Fibroblast of skin of abdomen (primary cell): ENCODE results near the gene RHCE.
"Not testable (repeated sequence)": the region's sequence is repeated elsewhere in the genome, so short reads cannot be mapped to it uniquely, and the experiment has no call there.

Source experiments
- DNase-seq: peaks from one replicate; pipeline ENCODE4 v3.0.0-alpha.2; 2013

RHCE gene

DNA sequence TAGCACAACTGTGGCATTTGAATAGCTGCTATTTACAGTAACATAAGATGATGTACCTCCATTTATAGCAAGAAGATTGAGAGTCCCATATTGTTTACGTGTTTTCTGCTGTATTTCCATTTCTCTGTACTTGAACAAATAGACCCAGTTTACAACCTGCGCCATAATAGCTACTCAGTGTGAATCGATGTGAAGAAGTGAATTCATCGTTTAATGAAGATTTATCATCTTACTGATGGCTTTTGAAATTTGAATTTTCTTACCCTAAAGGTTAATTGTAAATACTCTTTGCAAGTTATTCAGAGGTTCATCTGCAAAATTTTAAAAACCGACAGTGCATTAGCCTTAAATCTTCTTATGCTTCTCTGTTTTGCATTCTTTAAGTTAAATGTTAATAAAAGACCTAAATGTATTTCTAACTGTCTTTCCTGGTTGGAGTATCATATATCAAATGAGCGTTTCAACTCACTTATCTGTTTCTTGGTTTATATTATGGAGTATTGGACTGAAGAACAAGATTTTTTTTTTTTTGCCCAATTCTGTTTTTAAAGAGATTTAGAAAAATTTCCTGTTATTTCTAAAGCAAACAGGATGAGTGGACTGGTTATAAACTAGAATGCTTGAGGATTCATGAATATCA, 12.2 kb upstream of the RHCE start:
- no peak for DNase-seq

- peak; percentile 27 for DNase-seq
Observed at GRCh38 chr1:25431955-25432719, 11.5 kb upstream of the RHCE start.

GRCh38 chr1:25430967-25431881, 10.6 kb upstream of the RHCE start:
- no peak for DNase-seq

- DNase-seq: peak; percentile 94
Observed at GRCh38 chr1:25430073-25430966, 9.7 kb upstream of the RHCE start, which contains the start of gene MACO1. Gene MACO1, plus strand, starts transcription at chr1:25430897. Its CDS starts 202 bp downstream, at chr1:25431099.

GRCh38 chr1:25428475-25429166, 8.0 kb upstream of the RHCE start:
- DNase-seq: no peak

- no peak for DNase-seq
Observed at GRCh38 chr1:25427696-25428095, 7.1 kb upstream of the RHCE start.

GRCh38 chr1:25425098-25426085, 4.8 kb upstream of the RHCE start:
- peak; percentile 24 for DNase-seq

DNA sequence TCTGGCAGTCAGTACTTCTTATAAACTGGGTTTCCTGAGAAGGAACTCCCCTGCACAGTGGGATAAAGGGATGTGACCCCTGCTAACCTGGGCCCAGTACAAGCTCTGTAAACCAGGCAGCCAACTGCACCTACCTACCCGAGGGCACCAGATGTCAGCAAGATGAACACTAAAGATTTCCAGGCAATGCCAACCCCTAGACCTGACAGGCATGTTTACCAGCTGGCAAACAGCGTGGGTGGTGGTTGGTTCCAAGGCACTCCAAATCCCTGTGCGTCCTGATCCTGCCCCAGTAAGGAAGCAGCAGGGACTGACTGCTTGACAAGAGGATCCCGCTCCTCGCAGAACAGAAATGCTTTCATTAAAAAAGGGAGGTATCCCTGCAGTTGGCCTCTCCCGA, 2.6 kb upstream of the RHCE start:
- DNase-seq: not testable (repeated sequence)

DNA sequence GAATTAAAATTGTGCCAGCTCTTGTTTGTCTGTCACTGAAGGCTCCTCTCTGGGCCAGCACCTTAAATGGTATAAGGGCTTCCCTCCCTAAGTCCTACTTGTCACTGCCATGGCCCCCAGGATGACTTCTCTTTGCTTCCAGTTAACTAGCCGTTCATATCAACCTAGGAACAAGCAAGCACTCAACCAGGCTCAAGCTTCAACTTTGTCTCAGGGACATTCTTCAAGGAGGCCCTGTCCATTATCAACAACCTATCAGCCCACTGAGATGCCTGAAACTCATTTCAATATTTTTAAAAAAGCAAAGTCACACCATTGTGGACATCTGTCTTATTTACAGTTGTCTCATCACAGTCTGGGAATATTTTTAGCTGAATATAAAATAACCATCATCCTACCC, 1.3 kb downstream of the RHCE start:
- not testable (repeated sequence) for DNase-seq

DNA sequence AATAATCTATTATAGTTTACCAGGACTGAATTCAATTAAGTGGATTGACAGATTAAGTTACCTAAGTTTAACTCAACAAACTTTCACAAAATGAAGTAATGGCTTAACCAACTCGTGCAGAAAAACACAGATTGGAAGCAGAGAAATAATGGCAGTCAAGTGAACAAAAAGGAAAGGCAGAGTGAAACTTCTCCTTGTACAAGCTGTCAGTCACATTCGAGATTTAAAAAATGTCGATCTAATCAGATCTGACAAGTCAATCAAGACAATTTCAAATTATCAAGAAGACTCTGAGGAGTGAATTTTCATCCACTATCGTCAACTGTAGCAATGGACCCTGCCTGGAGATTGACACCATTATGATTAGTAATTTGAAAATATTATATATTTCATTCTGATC, 3.3 kb downstream of the RHCE start:
- DNase-seq: not testable (repeated sequence)

DNA sequence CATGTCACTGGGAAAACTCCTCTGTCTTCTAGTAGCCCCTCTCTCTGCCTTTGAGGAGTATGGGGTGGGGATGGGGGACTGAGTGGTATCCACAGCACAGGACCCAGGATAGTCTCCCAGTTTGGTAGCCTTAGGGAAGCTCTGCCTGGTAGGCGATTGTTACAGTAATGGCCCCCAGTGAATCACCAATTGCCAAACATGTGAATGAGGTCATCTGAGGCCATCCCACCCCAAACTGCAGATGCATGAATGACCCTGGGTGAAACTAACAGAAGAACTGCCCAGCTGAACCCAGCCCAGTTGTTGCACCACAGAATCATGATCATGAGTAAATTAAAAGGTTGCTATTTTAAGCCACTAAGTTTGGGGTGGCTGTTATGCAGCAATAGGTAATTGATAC, 6.0 kb downstream of the RHCE start:
- DNase-seq: not testable (repeated sequence)

DNA sequence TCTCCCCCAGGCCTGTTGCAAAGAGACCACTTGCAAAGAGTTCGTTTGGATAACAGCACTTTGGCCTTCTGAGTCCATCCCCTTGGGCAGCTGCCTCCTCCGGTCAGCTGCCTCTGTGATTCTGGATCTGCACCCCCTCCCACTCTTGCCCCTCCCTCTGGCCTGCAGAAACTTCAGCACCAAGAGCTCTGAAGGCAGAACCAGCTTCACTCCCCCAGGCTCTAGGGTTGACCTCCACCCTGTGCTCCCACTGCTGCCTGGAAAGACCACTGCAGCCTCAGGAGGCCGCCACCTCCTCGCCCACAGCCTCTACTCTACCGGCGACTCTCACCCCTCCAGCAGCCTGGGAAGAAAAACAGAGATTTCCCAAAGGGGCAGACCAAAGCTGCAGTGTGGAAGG, 6.5 kb downstream of the RHCE start:
- DNase-seq: not testable (repeated sequence)

DNA sequence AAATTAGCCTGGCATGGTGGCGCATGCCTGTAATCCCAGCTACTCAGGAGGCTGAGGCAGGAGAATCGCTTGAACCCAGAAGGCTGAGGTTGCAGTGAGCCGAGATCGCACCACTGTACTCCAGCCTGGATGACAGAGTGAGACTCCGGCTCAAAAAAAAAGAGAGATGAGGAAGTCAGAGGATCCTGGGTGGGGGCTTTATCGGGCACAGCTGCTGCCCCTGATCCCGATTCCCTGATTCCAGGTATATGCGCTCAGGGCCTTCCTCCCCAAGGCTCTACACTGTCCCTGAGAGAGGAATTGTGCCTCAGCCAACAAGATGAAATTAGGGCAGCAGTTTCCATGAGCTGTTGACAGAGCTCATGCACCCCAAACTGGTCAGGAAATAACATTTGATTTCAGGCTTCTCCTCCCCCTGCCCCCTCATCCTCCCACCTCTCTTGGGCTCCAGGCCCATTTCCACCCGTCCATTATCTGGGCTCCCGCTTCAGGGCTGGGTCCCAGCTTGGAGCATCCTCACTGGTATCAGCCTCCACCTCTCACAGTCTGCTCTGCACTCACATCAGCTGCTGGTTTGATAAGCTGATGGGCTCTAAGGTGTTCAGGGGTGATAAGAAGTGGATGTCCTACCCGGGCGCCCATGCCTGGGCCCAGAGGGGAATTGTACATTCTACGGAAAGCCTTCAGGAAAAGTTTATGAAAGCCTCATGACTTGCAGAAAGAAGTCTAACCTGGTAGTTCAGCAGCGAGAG, 7.6 kb downstream of the RHCE start:
- not testable (repeated sequence) for DNase-seq

DNA sequence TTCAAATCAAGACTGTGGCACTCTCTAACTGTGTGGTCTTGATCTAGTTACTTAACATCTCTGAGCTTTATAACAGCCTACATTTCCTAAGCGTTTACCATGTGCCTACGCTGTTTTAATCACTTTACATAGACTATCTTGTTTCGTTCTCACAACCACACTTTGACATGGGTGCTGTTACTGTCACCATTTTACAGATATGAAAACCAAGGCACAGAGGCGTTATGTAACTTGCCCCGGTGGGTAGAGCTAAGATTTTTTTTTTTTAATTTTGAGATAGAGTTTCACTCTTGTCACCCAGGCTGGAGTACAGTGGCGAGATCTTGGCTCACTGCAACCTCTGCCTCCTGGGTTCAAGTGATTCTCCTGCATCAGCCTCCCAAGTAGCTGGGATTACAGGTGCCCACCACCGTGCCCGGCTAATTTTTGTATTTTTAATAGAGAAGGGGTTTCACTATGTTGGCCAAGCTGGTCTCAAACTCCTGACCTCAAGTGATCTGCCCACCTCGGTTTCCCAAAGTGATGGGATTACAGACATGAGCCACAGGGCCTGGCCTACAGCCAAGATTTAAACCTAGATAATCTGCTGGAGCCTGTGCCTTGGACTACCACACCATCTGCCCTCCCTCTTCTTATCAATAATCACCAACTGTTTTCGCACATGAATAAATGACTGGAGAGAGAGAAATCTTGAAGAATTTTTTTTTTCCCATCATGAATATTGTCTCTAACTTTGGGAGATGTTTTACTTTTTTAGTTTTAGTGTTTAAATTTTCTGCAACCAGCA, 10.8 kb downstream of the RHCE start:
- DNase-seq: not testable (repeated sequence)

DNA sequence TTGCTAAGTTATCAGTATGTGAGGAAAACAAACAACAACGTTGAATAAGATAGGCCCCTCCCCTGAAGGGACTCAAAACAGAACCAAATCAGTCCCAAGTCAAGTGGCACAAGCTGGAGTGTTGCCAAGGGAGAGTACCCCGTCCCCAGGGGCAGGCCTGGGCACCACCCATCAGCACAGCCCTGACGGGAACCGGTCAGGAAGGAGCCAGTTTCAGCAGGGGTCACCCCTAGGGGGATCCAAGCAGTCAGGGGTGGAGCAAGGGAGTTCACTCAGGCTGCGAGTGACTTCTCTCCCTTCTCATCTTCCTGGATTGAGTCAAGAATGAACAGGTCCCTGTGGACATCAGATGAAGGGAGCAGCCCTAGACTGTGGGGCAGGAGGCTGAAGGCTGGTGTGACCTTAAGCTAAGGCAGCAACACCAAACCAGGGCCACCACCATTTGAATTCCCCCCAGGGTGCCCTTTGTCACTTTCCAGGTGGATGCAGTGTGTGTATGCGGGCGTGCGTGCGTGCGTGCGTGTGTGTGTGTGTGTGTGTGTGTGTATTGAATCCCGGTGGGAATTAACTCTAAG, 14.8 kb downstream of the RHCE start:
- DNase-seq: not testable (repeated sequence)

DNA sequence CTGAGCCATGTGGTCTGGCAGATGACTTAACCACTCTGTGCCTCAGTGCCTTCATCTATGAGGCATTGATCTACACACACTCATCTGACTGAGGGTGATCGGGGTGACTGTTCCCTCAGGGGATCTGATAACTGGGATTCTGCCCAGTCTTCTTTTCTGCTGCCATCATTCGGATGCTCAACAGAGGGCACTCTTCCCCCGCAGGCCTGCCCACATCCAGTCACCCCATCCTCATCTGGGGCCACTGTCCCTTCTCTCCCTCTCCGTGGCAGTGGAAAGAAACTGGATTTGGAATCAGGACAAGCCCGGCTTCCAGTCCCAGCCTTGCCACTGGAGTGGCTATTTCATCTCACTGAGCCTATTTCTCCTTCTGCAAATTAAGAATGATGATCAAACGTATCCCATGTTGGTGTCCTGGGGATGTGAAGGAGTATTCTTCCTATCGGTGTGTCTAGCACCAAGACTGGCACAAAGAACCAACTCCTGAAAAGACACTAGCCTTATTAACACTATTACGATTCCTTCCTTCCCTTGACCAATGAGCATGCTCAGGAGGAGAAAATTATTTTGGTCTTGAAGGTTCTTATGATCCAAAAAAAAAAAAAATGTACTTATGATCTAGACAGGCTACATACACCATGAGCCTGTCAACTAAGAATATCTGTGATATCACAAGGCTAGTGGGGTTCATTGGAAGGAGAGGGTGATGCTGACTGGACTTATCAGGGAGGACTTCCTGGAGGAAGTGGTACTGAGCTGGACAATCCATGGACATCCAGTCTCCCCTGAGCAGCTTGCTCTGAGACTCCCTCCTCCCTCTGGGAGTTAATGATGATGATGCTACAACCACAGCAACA, 17.4 kb downstream of the RHCE start:
- DNase-seq: not testable (repeated sequence)

GRCh38 chr1:25398079-25398478, 22.5 kb downstream of the RHCE start:
- not testable (repeated sequence) for DNase-seq
